ENCODE data around the gene FAM163A.
"Not testable (repeated sequence)": the region's sequence is repeated elsewhere in the genome, so short reads cannot be mapped to it uniquely, and the experiment has no call there.

FAM163A gene

DNA sequence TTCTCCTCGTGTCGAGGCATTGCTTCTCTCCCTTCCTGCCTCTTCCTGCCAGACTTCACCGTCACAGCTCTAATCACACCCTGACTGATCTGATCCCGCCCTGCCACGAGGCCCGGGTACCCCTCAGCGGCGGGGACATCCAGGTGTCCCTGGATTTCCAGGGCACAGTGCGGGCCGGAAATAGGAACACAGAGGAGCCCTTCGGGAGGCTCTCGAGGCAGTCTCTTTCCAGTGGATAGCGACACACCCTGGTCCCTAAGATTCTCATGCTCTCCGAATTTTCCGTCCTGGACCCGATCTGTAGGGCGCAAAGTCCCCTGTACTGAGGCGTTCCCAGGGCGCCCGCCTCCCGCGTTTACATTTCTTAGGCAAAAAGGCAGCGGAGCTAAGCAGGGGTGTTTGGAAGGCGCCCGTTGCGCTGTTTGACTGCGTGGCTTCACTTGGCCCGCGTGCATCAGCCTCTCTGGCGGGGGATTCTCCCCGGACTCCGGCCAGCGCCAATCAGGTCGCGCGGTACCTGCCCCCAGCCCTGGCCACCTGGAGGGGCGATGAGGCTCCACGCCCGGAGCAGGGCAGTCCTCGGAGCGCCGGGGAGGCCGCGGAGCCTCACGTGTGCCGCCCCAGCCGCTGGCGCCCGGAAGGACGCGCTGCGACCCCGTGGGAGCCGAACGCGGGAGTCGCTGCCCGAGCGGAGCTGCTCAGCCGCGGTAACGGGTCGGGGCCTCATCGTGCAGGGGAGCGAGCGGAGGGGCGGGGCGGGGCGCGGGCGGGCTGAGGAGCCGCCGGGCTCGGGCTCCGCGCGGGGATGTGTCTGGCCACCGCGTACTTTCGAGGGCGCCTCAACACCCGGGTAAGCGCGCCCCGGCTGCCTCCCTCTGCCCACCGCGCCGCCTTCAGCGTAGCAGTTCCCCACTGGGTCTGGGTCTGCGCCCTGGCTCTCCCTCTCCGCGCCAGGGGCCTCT lies at the start of gene FAM163A:
Gene FAM163A (plus strand): TSS at position 575 of the 962 bp plus-strand sequence. CDS start 69,807 bp downstream, outside the sequence.
- DNase-seq (ENCODE audit: low spot score), result peak; percentile 81

DNA sequence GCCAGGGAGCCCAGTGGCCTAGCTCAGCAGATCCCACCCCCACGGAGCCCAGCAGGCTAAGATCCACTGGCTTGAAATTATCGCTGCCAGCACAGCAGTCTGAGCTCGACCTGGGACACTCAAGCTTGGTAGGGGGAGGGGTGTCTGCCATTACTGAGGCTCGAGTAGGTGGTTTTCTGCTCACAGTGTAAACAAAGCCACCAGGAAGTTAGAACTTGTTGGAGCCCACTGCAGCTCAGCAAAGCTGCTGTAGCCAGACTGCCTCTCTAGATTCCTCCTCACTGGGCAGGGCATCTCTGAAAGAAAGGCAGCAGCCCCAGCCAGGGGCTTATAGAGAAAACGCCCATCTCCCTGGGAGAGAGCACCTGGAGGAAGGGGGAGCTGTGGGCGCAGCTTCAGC lies 48.6 kb upstream of the FAM163A start:
- DNase-seq (ENCODE audit: low spot score), result not testable (repeated sequence)

DNA sequence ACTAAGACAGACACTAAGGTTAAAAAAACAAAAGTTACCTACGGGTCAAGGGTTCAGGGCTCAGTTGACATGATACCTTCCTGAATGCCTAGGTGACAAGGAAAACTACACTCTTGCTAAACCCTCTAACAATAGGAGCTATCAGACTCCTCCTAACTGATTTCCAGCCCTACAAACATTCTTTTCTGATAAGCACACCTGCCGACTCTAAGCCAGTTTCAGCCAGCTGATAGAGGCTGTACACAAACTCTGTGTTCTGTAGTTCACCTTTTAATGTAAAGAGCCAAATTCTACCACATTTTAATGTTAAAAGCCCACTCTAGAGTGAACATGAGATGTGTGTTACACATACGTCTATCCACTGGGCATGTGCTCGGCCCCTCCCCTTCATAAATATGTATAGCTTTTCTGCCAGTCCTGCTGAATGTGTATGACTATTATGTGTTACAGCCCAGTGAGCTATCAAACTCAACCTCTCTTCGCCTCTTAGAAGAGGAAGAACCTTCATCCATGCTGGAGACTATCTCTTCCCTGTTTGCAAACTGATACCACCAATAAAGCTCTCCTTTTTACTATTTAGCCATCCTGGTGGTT lies 40.0 kb upstream of the FAM163A start:
- no peak for DNase-seq (ENCODE audit: low spot score)

DNA sequence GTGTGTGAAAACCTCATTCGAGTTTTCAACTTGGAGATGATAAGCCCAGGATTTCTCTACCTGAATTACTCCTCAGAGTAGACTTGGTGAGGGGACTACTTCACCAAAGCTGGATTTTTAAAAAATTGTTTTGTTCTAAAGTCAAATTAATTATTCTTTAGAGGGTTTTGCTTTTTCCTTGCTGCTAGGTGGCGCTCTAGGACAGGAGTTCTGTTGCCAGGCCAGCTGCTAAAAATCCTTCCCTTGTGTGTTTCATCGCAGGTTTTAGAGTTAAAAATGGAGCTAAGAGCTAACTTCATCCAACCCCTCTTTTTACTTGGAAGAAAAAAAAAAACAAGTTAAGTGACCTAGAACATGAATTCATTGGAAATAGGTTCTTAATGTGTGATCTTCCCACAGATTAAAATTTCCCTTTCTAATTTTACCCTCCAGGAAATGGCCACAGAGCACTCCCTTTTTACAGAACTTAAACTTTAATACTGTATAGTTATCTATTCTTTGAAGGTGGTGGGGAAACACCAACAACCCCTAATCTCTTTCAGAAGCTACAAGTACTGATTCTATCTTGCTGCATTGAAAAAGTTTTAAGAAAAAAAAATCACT lies 36.7 kb upstream of the FAM163A start:
- DNase-seq (ENCODE audit: low spot score), result peak; percentile 74

DNA sequence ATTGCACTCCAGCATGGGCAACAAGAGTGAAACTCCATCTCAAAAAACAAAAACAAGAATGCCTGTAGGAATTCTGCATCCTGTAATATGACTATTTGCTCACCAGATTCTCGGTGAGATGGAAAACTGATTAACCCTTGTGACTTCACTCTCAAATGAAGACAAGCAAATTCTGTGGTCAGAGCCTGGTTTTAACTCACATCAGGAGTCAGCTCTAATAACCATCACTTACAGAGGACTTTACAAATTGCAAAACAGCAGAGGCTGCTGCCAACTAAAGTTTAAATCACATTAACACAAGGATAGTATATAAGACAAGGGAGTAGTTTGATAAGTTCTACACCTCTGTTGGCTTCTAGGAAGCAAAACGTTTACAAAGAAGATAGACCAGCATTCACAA lies 35.7 kb upstream of the FAM163A start:
- DNase-seq (ENCODE audit: low spot score), result no peak

DNA sequence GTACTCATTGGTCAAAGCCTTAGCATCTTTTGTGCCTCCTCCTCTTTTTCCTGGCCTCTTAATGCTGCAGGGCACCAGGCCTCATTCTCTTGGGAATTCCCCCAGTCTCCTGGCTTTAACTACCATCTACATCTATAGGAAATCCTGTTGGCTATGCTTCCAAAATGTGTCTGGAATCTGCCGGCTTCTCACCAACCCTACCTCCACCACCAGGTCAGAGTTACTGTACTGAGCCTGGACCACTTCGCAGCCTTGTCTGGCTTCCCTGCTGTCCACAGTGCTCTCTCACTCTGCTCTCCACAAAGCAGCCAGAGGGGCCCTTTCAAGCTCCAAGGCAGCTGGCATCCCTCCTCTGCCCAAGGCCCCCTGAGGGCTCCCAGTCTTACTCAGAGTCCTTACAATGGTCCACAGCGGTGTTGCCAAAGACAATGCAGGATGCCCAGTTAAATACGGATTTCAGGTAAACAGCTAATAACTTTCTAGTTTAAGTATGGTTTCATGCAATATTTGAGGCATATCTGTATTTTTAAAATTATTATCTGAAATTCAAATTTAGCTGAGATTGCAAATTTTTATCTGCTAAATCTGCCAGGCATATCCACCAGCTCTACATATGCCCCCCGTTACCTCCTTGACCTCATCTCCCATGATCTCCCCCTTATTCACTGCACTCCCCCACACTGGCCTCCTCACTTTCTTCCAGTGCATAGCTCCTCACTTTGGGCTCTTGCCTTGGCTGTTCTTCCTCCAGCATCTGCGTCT lies 34.5 kb upstream of the FAM163A start:
- DNase-seq (ENCODE audit: low spot score), result no peak

DNA sequence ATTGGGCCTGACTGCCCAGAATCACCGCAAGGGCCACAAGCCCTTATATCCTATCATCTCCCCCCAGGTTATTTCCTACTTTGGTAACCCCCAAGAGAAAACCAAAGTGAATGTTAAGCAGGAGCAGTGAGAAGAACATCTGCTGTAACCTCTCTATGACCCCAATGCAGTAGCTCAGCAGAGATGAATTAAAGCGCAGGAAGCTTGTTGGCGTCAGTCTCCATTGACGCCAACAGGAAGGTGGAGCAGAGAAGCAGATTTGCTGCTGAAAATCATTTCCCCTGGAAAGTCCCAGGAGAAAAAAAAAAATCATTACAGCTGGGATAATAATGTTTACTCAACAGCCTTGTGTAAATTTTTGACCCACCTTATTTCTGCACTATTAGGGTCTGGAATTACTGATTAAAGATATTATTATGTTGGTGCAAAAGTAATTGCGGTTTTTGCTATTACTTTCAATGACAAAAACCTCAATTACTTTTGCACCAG lies 33.2 kb upstream of the FAM163A start:
- no peak for DNase-seq (ENCODE audit: low spot score)

DNA sequence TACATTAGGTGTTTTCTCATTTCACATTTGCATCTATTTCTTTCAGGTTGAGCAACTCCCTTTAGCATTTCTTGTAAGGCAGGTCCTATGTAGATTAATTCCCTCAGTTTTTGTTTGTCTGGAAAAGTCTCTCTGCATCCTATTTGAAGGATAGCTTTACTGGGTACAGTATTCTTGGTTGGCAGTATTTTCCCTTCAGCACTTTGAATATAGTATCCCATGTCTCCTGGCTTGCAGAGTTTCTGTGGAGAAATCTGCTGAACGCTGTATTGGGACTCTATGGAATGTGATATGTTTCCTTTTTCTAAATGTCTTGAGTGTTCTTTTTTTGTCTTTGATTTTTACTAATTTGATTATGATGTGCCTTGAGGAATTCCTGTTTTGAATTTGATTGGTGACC lies 28.9 kb upstream of the FAM163A start:
- no peak for DNase-seq (ENCODE audit: low spot score)

DNA sequence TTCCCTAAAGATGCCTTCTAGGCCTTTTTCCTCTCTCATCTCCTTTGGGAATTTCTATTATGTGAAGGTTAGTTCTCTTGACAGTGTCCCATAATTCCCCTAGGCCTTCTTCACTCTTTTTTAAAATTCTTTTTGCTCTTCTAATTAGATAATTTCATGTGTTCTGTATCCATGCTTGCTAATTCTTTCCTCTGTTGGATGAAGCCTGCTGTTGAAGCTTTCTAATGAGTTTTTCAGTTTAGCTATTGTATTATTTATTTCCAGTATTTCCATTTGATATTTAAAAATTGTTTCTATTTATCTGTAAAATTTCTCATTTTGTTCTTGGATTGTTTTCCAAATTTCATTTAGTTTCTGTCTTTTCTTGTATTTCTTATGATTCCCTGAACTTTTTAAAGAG lies 28.5 kb upstream of the FAM163A start:
- no peak for DNase-seq (ENCODE audit: low spot score)

DNA sequence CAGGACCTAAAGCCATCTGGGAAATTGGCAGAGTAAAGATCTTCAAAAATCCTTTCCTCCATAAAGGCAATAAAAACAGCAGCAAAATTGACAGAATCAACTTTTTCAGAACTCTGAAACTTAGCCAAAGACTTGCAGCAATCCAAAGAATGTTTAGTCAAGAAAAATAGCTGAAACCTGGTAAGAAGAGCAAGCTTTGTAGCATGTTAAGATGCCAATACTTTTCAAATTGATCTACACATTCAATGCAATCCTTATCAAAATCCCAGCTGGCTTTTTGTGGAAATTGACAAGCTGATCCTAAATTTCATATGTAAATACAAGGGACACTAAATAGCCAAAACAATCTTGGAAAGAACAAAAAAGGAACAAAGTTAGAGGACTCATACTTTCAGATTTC lies 23.8 kb upstream of the FAM163A start:
- no peak for DNase-seq (ENCODE audit: low spot score)

DNA sequence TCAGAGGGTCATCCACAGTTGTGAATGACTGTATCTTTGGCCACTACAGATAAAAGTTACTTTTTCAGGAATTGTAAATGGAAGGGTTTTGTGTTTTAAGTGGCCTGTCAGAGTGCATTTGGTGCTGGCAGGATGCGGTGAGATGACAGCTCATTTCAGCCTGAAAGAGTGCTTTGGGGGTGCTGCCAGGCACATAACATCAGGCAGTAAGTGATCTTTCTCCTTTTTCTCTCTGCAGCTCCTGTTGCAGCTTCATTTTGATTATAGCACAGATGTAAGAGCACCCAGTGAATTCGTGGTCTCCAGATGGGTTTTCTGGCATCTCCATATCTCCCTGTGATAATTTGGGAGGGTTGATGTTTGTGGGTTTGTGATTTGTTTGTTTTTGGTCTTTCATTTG lies 14.8 kb upstream of the FAM163A start:
- no peak for DNase-seq (ENCODE audit: low spot score)

DNA sequence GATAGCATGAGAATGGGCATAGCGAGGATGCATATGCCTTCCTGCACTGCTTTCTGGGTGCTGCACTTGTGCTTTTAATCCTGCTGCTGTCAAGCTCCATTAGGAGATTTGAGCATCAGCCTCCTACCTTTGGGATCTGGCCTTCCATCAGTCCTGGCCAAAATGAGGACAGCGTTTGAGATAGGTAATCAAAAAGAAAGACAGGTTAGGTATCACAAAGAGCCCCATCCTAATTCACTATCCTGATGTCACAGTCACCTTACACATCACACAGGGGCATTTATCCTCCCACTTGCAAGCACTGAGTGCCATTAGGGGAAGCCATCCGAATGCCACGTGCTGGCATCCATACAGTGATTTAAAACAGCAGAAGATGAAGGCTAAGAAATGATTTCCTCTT lies 13.2 kb upstream of the FAM163A start:
- no peak for DNase-seq (ENCODE audit: low spot score)

DNA sequence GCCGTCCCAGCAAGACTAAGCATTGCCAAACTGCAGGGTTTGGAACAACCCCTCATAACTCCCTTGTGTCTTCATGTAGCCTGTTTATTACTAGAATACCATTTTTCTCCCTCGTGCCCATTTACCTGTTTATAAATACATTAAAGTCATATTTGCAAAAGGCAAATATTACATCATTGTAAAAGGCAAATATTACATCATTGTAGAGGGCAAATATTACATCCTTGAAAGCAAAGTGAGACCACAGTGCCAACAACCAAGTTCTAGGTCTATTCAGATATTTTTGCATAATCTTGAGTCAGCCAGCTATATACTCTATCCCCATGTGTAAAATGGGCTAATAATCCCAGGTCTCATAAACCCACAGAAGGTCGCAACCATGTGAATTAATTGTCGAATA lies 11.4 kb upstream of the FAM163A start:
- no peak for DNase-seq (ENCODE audit: low spot score)

DNA sequence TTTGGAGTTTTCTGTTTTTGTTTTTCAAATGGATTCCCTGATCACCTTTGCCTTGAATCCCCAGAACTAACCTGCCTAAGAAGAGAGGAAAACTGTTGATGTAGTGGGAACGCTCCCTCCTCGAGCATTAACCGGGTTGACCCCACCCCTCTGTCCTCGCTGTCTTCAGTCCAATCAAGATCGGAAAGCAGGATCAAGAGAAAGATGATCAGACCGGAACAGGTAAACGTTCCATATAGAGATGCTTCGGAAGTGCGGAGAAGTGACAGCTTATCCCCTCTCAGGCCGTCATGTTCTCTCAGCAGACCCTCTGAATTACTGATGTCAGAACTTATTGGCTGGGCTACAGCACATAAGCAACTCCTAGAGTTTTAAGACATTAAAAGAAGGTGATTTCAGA lies 800 bp upstream of the FAM163A start:
- no peak for DNase-seq (ENCODE audit: low spot score)

DNA sequence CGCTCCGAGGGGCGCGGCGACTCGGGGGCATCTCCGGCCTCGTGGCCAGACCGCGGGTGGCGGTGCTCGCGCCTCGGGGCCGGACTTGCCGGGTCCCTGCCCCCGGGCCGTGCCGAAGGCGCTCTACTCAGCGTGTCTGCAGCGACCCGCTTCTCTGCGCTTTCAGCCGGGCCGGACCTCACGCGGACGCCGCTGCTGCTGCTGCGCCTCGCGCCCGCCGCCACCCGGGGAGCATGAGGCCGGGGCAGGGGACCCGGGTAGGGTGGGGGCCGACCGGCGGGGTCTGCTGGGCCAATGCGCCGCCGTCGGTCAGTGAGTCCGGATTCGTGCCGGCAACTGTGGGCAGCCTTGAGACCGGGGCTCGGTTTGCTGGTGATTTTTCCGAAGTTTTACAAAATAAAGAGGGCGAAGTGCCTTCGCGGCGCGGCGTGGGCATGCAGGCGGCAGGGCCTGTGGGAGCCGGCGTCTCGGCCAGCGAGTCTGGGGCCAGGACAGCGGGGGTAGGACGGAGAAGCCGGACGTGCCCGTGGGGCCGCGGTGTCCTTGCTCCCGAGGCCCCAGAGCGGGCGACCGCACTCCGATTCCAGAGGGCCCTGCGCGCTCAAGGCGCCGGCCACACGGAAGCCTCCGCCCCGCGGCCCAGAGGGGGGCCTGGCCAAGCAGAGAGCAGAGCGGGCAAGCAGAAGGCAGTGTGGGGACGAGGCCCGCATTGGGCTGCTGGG lies 749 bp downstream of the FAM163A start:
- peak; percentile 52 for DNase-seq (ENCODE audit: low spot score)

DNA sequence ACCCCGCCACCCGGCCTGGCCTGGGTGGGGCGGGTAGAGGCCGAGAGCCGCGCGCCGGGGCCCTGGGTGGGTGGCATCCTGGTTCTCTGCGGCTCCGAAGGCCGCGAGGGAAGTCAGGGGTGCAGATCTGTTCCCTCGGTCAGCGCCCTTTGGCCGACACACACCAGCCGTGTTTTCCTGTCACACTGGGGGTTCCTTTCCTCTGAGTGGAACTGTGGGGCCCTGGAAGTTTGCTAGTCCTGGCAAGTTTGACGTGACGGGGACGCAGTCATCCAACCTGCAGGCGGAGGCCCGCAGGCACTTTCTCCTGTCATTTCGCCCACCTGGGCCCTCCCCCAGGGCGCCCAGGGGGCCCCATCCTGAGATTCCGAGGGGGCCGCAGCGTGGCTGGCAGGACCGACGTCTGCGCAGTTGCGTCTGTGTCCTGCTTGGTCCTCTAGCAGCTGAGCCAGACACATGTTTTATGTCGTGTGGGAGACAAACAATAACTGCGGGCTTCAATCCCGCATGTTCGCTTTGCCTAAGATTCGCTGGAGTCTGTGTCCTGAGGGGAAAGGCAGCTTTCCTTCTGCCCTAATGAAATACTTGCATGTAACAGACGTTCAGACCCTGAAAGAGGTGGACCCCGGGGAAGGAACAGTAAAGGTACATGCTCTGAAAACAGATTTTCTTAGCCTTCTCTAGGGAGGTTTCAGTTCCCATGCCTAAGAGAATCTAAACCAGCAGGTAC lies 1.5 kb downstream of the FAM163A start:
- no peak for DNase-seq (ENCODE audit: low spot score)

DNA sequence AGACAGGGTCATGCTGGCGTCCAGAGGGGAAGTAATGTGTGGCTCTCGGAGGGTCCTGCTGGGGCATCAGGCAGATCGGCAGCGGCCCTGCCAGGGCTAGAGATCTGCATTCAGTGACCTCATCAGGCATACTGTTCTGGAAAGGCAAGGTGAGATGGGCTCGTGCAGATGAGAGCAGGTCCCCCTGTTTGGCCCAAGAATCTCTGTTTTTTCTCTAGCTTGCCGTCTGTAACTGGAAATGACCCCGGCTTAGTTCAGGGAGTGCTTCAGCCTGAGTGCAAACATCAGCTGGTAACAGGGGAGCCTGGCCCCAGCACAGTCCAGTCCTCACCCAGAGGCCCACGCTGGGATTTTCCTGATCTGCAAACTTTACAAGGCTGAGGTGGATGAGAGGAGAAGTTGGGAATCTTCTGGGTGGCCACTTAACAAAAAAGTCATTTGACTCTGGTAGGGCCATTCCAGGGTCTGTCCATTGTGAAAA lies 2.1 kb downstream of the FAM163A start:
- no peak for DNase-seq (ENCODE audit: low spot score)

DNA sequence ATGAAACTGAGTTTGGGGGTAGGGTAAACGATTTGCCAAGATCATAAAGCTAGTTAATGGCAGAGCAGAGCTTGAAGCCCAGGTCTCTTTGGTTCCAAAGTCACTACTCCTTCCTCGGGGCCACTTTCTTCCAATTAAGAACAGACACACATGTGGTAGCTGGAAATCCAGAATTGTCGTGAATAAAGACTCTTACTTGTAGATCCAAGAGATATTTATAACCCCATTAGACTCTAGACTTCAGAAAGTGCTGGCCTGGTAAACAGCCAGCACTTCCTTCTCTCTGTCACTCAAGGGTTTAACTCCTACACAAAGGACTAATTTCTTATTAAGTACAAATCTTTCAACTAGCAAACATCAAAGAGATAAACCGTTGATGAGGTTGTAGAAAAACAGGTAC lies 2.7 kb downstream of the FAM163A start:
- no peak for DNase-seq (ENCODE audit: low spot score)

DNA sequence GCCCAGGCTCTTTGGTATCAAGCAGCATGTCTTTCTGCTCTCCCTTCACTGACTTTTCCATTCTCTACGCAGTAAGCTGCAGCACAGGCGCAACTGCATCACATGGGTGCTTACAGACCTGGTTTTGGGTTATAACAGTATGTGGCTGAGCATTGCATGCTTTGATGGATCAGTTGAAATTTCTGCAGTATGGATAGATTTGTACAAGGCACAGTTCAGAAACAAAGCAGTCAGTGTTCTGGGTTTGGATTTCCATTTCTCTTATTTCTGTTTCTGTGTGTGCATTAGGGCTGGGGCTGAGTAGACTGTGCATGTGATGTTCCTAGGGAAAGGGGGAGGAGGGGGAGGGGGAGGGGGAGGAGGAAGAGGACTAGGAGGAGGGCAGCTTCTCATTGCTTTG lies 4.5 kb downstream of the FAM163A start:
- DNase-seq (ENCODE audit: low spot score), result no peak

DNA sequence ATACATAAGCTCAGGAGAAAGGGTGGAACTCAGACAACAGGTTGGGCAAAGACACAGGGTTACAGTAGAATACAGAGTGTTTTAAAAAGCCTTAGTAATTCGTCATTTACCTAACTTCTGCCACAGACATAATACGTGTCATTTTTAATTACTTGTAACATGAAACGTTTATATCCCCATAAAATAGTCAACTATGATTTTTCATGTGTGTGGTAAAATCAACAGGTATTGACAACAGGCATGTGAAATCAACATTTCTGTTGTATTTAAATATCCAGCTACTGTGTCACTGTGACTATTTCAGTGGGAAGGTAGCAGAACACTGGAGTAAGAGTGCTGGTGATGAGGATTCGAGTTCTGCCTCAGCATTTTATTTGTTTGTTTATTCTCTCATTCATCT lies 5.7 kb downstream of the FAM163A start:
- DNase-seq (ENCODE audit: low spot score), result no peak

DNA sequence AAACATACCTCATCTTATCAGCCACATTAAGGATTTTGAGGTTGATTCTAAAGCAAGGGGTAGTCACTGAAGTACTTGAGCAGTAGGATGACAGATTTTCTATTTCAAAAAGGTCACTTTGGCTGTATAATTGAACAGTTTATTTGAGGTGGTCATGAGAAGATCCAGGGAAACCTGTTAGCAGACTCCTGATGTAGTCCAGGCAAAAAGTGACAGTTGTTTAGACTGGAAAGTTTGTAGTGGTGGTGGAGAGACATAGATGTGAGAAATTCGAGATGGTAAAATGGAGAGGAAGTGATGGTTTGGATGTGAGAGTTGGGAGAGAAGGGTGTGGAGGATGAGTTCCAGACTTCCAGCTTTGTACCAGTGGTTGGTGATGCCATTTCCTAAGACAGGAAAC lies 7.5 kb downstream of the FAM163A start:
- DNase-seq (ENCODE audit: low spot score), result no peak

Measured in D341Med (cell line).